GM15510 (cell line): ENCODE data around the gene UQCRQ.

Experiments used
- POLR2A ChIP-seq: IDR thresholded peaks from 3 replicates; pipeline ENCODE4 v1.6.1; 2011; ENCODE audit warnings: borderline replicate concordance; ENCODE audit not compliant: insufficient read length; ENCODE audit errors: extremely low read depth

The UQCRQ gene

GRCh38 chr5:132866342-132867045 lies at the start of gene UQCRQ, which contains the start of gene GDF9:
Gene UQCRQ, plus strand, starts transcription at chr5:132866642. Its CDS starts 240 bp downstream, at chr5:132866882.
Gene GDF9, minus strand, starts transcription at chr5:132866469. Its CDS starts 1,936 bp downstream, at chr5:132864533.
- peak; percentile 96 for TF ChIP-seq POLR2A

DNA sequence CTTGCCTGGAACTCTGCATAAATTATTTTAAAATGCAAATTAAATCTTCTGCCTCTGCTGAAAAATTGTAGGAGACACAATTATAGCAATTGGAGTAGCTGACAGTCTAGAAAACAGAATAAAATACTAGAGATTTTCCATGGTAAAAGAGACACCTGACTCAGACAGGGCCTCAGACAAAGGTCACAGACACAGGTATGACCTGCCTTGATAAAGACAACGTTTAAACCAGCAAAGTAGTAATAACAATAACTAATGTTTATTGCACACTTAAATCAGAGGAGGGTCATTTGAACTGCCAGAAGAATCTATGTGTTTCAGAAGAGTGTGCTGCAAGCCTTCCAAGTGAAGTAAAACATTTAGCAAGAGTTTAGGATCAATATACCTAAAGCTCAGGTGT lies 49.4 kb upstream of the UQCRQ start:
- TF ChIP-seq POLR2A, result no peak

DNA sequence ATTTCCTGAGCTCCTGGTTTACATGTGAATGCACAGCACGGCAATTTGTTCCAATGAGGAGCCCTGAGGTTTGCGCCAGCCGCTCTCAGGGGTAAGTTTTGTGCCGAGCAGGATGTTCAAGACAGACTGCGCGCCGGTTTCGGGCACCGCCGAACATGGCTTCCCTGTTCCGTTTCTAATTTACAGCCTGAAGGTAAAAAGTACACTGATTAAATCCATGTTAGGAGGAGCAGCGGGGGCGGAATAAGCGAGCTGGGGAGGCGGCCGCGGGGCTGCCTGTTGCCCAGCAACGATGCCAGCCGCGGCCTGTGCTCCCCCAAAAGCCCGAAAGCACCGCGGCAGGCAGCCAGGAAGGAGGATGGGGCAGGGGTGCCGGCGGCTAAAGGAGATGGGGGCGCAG lies 47.0 kb upstream of the UQCRQ start:
- no peak for TF ChIP-seq POLR2A

- TF ChIP-seq POLR2A, result no peak
These were observed 46.2 kb upstream of the UQCRQ start for GRCh38 chr5:132820162-132820754.

DNA sequence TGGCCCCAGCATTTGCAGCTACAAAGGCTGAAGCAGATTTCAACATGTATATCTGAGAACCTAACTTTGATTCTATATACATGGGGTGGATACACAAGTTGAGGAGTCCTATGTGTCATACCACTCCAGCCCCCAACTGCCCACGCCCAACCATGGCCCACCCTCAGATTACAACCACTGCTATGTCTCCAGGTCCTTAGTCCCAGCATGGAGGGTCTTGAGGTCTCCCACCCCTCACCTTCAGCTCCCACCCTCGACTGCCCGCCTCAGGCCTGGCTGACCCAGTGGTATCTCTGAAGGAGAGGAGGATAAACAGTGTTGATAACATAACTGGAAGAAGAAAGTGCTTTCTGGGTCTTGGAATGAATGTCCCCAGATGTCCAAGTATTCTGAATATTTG lies 45.1 kb upstream of the UQCRQ start:
- TF ChIP-seq POLR2A, result no peak

DNA sequence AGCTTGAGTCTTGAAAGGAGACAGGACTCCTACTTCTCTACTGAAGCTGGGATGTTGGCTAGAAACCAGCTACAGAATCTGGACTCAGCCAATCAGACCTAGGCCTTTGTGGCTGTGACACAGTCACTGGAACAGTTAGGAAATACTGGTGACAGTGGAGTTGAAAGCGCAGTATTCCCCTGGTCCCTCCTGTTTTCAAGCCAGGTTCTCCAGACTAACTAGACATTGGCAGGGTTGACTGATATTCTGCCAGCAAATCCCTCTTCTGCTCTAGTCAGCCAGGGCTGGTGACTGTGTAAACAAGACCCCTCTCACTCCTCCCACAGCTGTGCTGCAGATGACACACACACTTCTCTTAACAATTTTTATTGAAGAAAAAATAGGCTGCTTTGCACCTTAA lies 44.7 kb upstream of the UQCRQ start:
- no peak for TF ChIP-seq POLR2A

DNA sequence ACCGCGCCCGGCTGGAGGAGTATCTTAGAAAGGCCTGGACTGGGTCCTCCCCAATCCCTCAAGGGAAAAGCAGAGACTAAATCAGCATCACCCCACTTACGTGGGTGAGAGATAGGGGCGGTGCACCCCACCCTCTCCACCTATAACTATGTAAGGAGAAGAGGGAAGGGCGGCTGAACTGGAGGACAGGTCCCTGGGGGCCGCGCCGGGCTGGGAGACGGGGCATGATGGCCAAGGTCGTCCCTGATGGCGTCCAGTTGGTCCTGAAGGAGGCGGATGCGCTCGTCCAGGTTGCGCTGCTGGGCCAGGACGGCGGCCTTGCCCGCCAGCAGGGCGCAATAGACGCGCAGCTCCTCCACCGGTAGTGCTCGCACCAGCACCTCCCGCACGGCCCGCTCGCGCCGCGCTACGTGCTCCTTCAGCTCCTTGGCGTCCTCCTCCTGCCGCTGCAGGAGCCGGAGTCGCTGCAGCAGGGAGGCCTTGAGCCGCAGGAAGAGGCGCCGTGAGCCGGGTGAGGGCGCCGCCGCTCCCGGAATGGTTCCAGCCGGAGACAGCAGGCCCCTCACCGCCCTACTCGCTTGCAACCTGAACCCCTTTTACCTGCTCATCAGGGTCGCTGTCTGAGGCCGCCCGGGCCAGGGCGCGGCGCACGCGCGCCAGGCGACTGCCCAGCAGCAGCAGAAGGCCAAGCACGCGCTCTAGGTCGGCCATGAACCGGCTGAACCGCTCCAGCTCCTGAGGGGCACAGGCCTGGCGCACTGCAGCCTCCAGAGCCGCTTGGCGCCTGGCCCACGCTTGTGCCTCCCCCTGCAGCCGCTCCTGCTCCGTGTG lies 43.6 kb upstream of the UQCRQ start:
- TF ChIP-seq POLR2A, result no peak

DNA sequence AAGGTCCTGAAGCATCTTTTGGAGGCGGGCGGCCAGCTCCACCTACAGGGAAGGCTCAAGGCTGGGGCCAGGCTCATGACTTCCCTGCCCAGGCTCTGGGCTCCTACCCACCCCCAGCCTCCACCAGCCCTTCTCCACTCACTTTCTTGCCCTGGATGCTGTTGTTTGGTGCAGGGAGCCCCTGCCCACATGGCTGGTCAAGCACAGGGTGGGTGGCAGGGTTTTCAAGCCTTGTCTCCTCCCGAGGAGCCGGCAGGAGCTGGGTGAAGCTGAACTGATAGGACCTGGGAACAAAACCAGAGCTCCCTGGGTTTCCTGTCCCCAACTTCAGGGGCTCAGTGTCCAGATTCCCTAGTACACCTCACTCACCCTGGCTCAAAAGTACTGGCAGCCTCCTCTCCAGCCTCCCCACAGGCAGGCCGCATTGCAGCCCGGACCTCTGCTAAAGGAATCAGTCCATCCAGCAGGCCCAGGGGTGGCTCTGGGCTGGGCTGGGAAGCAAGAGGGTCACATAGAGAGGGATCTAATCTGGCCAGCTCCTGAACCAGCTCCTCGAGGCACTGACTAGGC lies 42.9 kb upstream of the UQCRQ start:
- TF ChIP-seq POLR2A, result no peak

DNA sequence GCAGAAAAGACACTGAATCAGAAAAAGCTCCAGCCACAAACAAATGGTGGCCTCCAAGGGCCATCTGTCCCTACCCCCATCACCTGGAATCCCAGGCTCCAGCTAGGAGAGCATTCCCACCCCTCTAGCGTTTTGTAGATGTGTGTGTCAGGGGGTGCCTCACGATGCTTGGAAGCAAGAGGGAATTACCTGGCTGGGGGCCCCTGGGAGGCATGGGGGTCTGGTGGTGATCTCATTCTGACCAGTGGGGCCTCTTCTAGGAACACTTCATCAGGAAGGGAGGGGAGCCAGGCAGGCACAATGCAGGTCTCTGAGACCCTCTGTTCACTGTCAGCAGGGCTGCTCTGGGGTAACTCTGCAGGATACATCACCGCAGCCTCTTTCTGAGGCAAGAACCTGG lies 42.0 kb upstream of the UQCRQ start:
- TF ChIP-seq POLR2A, result no peak

GRCh38 chr5:132825033-132825833 lies 41.2 kb upstream of the UQCRQ start:
- no peak for TF ChIP-seq POLR2A

GRCh38 chr5:132825834-132826391 lies 40.5 kb upstream of the UQCRQ start:
- no peak for TF ChIP-seq POLR2A

GRCh38 chr5:132826424-132827082 lies 39.9 kb upstream of the UQCRQ start:
- TF ChIP-seq POLR2A, result no peak

- TF ChIP-seq POLR2A, result no peak
These were observed 38.3 kb upstream of the UQCRQ start for GRCh38 chr5:132827943-132828673.
